OCI-LY3 (cell line): ENCODE results near the gene HDDC2.

Source experiments
- CTCF ChIP-seq: fragments of 200-600, 300-600 bp; sonication (generic); IDR thresholded peaks from 2 replicates; pipeline ENCODE4 v1.5.1; 2014; ENCODE audit warnings: antibody characterized with exemption, low read length, low read depth
- EZH2phosphoT487 ChIP-seq: fragments of 200-600 bp; shearing (Covaris generic); IDR thresholded peaks from 2 replicates; pipeline ENCODE4 v1.6.1; 2018; ENCODE audit warnings: antibody characterized with exemption, mixed run types, low read depth

- no peak for TF ChIP-seq CTCF
- no peak for TF ChIP-seq EZH2phosphoT487
Observed at GRCh38 chr6:125316621-125317020, 14.9 kb upstream of the HDDC2 start.
